ENCODE results near the gene TRIM67. TPM values are rescaled to one million over a fixed set of nuclear protein-coding genes. Genes with fewer than 3 reads are reported as not detected.

The TRIM67 gene
- total RNA-seq, 1 donor from 2014 or later, result 0.08 TPM

- no peak overlapping the region for H3K4me3 ChIP-seq
- no peaks in the 10 kb centered on the region for H3K9me3 ChIP-seq (replicated peaks)
- H3K27me3 ChIP-seq (ENCODE audit: low read depth), result no peaks in the 10 kb centered on the region
- peaks cover 95% of the 10 kb centered on the region for H3K36me3 ChIP-seq
- DNase-seq, result no peak
- intact Hi-C loops (cut with micrococcal nuclease), result no loop called here
- H3K27ac ChIP-seq (replicated peaks), result no peak overlapping the region
- H3K4me1 ChIP-seq, result no peaks in the 10 kb centered on the region
- no peak for TF ChIP-seq CTCF (IDR thresholded peaks at IDR 0.05; ENCODE audit: borderline replicate concordance)
Observed at GRCh38 chr1:231266811-231267322, 105.0 kb downstream of the TRIM67 start.

Other genes with a start within 250 kb of the TRIM67 start
- gene TTC13, start 183.2 kb upstream of the TRIM67 start, total RNA-seq, result 6.7 TPM
- 19.3 TPM for gene ARV1, start 183.0 kb upstream of the TRIM67 start, total RNA-seq
- 6.5 TPM for gene FAM89A, start 121.8 kb upstream of the TRIM67 start, total RNA-seq
- gene GNPAT, start 79.2 kb downstream of the TRIM67 start, total RNA-seq, result 56.7 TPM
- gene EXOC8, start 175.8 kb downstream of the TRIM67 start, total RNA-seq, result 12.2 TPM
- 7.4 TPM for gene SPRTN, start 176.2 kb downstream of the TRIM67 start, total RNA-seq